Measurements from ENCODE around the gene UBE2S. TPM values are rescaled to one million over a fixed set of nuclear protein-coding genes. Genes with fewer than 3 reads are reported as not detected.
A peak's percentile ranks its signal among the peaks of the same experiment; 100 is the strongest.
"Not testable (repeated sequence)": the region's sequence is repeated elsewhere in the genome, so short reads cannot be mapped to it uniquely, and the experiment has no call there.

UBE2S gene
- 10 to 100 TPM; 16.5 to 51.8 (median 29.1) TPM for total RNA-seq
- polyA plus RNA-seq: 10 to 100 TPM; 10.9 to 27.3 TPM
- long read RNA-seq, donor 1, transcript UBE2S-201 (4 exons, 2,548 nt): major isoform, 66 of 73 reads
- long read RNA-seq, donor 1, partial matches to known transcripts: 3 of 73 reads
- long read RNA-seq, donor 1, other reads (novel, unspliced or antisense): 4 of 73 reads
- long read RNA-seq, donor 2, partial matches to known transcripts: 1 of 3 reads
- long read RNA-seq, donor 2, other reads (novel, unspliced or antisense): 1 of 3 reads
- long read RNA-seq, donor 3, transcript UBE2S-201 (4 exons, 2,548 nt): major isoform, 83 of 87 reads
- long read RNA-seq, donor 3, partial matches to known transcripts: 1 of 87 reads
- long read RNA-seq, donor 3, other reads (novel, unspliced or antisense): 3 of 87 reads

GRCh38 chr19:55407550-55407799 lies at the start of gene UBE2S:
Gene UBE2S (minus strand): TSS chr19:55407788. CDS start chr19:55407589, 199 bp downstream.
- intact Hi-C loops (cut with DNase I); ATAC-seq; H3K27me3 ChIP-seq; H3K9me3 ChIP-seq; DNase-seq: not testable (repeated sequence)
- peaks cover 3 to 27% (median 12%) of the 10 kb centered on the region in 12 donors for H3K4me1 ChIP-seq
- WGBS, 4 donors: 0 to 1% (median 1%) methylated on average over 32 to 36 of the region's 36 CpGs; no CpG with 5 or more reads in 1 of the 4 donors
- peak within 1 kb of the TSS; percentile 74 to 99 (median 90) for H3K4me3 ChIP-seq
- H3K36me3 ChIP-seq: peaks cover 0 to 36% (median 26%) of the 10 kb centered on the region in 9 donors
- H3K27ac ChIP-seq: peak within 1 kb of the TSS; percentile 84 to 99 (median 97)
- peak in 1 of 2 donors; percentile 98 for TF ChIP-seq POLR2A (IDR thresholded peaks at IDR 0.05)

GRCh38 chr19:55456347-55456746 lies 48.8 kb upstream of the UBE2S start:
- TF ChIP-seq POLR2A (IDR thresholded peaks at IDR 0.05): no peak
- TF ChIP-seq CTCF (IDR thresholded peaks at IDR 0.05): no peak

GRCh38 chr19:55455576-55456235 lies 48.1 kb upstream of the UBE2S start:
- WGBS, 4 donors: 80 to 92% (median 90%) methylated on average over 5 to 11 of the region's 11 CpGs
- no peak overlapping the region for H3K4me3 ChIP-seq
- intact Hi-C loops (cut with DNase I): loop anchor here in 2 of 10 donors (5.0 to 10.0 kb wide), 2 partner anchors 263 to 311 kb away; partner anchors contain the start of gene TNNT1 (in 1 of the 2)
- H3K4me1 ChIP-seq: peaks cover 0 to 29% (median 16%) of the 10 kb centered on the region in 12 donors
- peaks cover 11 to 28% (median 16%) of the 10 kb centered on the region in 9 donors for H3K27me3 ChIP-seq
- TF ChIP-seq CTCF (IDR thresholded peaks at IDR 0.05): no peak
- no peak for TF ChIP-seq POLR2A (IDR thresholded peaks at IDR 0.05)
- no peaks in the 10 kb centered on the region for H3K9me3 ChIP-seq
- H3K27ac ChIP-seq: no peak overlapping the region
- no peak for DNase-seq
- ATAC-seq: no peak
- peaks cover 0 to 16% (median 7%) of the 10 kb centered on the region in 9 donors for H3K36me3 ChIP-seq

More at GRCh38 chr19:55456347-55456746, 48.8 kb upstream of the UBE2S start:
- Histone ChIP-seq H3K27ac (no peak overlapping the region), H3K4me1 (peaks cover 0 to 31% (median 17%) of the 10 kb centered on the region in 12 donors), H3K4me3 (no peak overlapping the region), H3K36me3 (peaks cover 0 to 16% (median 7%) of the 10 kb centered on the region in 9 donors), H3K9me3 (no peaks in the 10 kb centered on the region), H3K27me3 (peaks cover 10 to 22% (median 12%) of the 10 kb centered on the region in 9 donors)
- 85 to 90% (median 89%) methylated on average over 14 of the region's 14 CpGs for WGBS, 4 donors
- ATAC-seq (no peak), DNase-seq (no peak)
- intact Hi-C loops (cut with DNase I): loop anchor here in 2 of 10 donors (5.0 to 10.0 kb wide), 2 partner anchors 264 to 312 kb away; partner anchors contain the start of gene TNNT1 (in 1 of the 2)

GRCh38 chr19:55454787-55455243 lies 47.2 kb upstream of the UBE2S start:
- Histone ChIP-seq H3K27me3 (peaks cover 11 to 28% (median 16%) of the 10 kb centered on the region in 9 donors), H3K27ac (no peak overlapping the region), H3K9me3 (no peaks in the 10 kb centered on the region), H3K36me3 (peaks cover 0 to 16% (median 7%) of the 10 kb centered on the region in 9 donors), H3K4me1 (peaks cover 0 to 26% (median 12%) of the 10 kb centered on the region in 12 donors), H3K4me3 (no peak overlapping the region)
- DNase-seq: no peak
- ATAC-seq: peak in 1 of 4 donors; percentile 21
- no peak for TF ChIP-seq POLR2A (IDR thresholded peaks at IDR 0.05)
- peak; percentile 21 to 56 (median 44) for TF ChIP-seq CTCF (IDR thresholded peaks at IDR 0.05)
- intact Hi-C loops (cut with DNase I): loop anchor here in 2 of 10 donors (5.0 to 10.0 kb wide), 2 partner anchors 263 to 310 kb away; partner anchors contain the start of gene TNNT1 (in 1 of the 2)
- WGBS, 4 donors: 74 to 80% (median 79%) methylated on average over 14 of the region's 14 CpGs

Measured in heart left ventricle (tissue), 16 donors.